ENCODE results near the gene ANO7.

DNA sequence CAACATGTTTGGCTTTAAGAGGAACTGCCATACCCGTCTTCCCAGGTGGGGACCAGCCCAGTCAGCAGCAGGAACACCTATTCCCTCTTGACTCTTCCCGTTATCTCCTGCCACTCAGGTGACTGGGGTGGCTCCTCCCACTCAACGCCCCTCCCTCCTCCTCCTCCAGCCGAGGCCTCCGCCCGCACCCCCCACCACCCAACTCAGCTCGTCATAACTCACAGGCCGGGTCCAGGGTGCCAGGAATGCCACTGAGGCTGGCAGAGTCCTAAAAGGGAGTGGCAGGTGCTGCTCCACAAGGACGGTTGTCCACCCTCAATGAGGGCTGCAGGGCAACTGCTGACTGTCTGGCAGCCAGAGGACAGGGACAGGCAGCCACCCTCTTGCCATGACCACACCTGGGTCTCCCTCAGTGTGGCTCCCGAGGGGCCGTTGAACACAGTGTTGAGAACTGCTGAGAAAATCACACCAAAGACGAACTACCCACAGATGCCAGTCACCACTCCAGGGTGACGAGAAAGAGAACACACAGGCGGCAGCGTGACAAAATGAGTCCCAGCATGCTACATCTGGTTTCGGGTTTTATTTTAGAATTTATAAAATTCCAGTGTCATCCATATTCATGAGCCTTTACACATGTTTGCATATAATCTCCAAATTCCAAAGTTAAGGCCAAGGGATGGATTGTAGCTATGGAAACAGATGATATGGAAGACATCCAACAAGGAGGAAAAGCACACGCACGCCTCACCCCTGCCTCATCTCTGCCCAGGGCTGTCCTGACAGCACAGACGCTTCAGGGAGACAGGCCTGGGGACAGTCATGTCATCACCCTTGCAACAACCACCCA, 38.5 kb downstream of the ANO7 start:
- TF ChIP-seq EZH2 (IDR thresholded peaks at IDR 0.05; ENCODE audit: insufficient read depth, poor library complexity, severe bottlenecking) (no peak), EZH2phosphoT487 (IDR thresholded peaks at IDR 0.05; ENCODE audit: insufficient read depth, low read depth) (no peak)

All from GM23248 (cell line).